Kidney (tissue), 14 donors: ENCODE data around the gene LRIT1. TPM values are rescaled to one million over a fixed set of nuclear protein-coding genes. Genes with fewer than 3 reads are reported as not detected.

Source experiments
- DNase-seq, 5 donors: peaks; one replicate each; pipeline ENCODE4 v3.0.0-alpha.2; 2013 to 2020
- FAIRE-seq: peaks from 2 replicates; lab custom pipeline; 2012; peaks lifted over from hg19 to GRCh38; lab: Jason Lieb, UNC
- H3K27ac ChIP-seq, 2 donors: one replicate each; pipeline ENCODE4 v1.7.0; 2013; ENCODE audit warnings: low read depth in 2 of 2, low read length in 2 of 2, inconsistent platforms in 1 of 2
- H3K27me3 ChIP-seq: one replicate; pipeline ENCODE4 v1.7.1; 2013; ENCODE audit warnings: low read length, inconsistent platforms; ENCODE audit not compliant: control insufficient read depth, insufficient read depth
- H3K36me3 ChIP-seq, 3 donors: one replicate each; pipeline versions ENCODE4 v1.7.0 to v1.7.1; 2013; ENCODE audit warnings: low read length in 3 of 3, control low read depth in 1 of 3, inconsistent platforms in 1 of 3; ENCODE audit not compliant: insufficient read depth in 3 of 3, control insufficient read depth in 2 of 3
- H3K4me1 ChIP-seq, 3 donors: one replicate each; pipeline versions ENCODE4 v1.7.0 to v1.7.1; 2013; ENCODE audit warnings: low read length in 3 of 3, inconsistent platforms in 1 of 3, low read depth in 1 of 3; ENCODE audit not compliant: control insufficient read depth in 2 of 3, insufficient read depth in 2 of 3
- H3K4me3 ChIP-seq, 3 donors: one replicate each; pipeline versions ENCODE4 v1.7.0 to v1.8.1; 2013; ENCODE audit warnings: low read length in 3 of 3, control low read depth in 1 of 3, inconsistent platforms in 1 of 3
- H3K9ac ChIP-seq, 3 donors: one replicate each; pipeline versions ENCODE4 v1.7.0 to v1.7.1; 2013; ENCODE audit warnings: low read length in 3 of 3, control low read depth in 1 of 3, inconsistent platforms in 1 of 3
- H3K9me3 ChIP-seq, 3 donors: one replicate each; pipeline versions ENCODE4 v1.7.0 to v1.7.1; 2013; ENCODE audit warnings: low read length in 3 of 3, control low read depth in 1 of 3, inconsistent platforms in 1 of 3; ENCODE audit not compliant: control insufficient read depth in 2 of 3, insufficient read depth in 1 of 3
- CTCF ChIP-seq: IDR thresholded peaks from 3 replicates; pipeline ENCODE4 v1.5.1; 2012; ENCODE audit warnings: mild to moderate bottlenecking, moderate library complexity, borderline replicate concordance; ENCODE audit not compliant: insufficient read depth; ENCODE audit errors: extremely low read depth
- intact Hi-C: fragments of 100-400 bp; cut with DNase I; formaldehyde crosslinking; loops from one replicate; pipeline ENCODE4 v1.11.1; 2022
- polyA plus RNA-seq: library from polyadenylated mRNA; stranded (reverse); fragments of 350-450 nt; fragmentation: Illumina TruSeq; extraction: RNeasy Lipid Tissue Mini Kit (QIAGEN cat#74804); gene quantifications from one replicate; pipeline ENCODE4 v1.2.3, GENCODE V29; 2014; ENCODE audit warnings: low read depth, low replicate concordance; ENCODE audit not compliant: insufficient read depth
- total RNA-seq: library from RNA; stranded (reverse); fragmentation: NEBNext Ultra II Directional; extraction: Animal tissue kit (Norgen Biotek cat#: 25700); gene quantifications from one replicate; pipeline ENCODE4 v1.2.1, GENCODE V29; 2021
- donor health status: control.
- donor health status: control.
- donor health status: control.
- donor health status: control.
- donor health status: control.
- donor health status: DM: yes; HTN: yes; CAD: no.
- donor health status: Normal renal cell carcinoma (clear cell type).

LRIT1 gene
- total and polyA plus RNA-seq, 2 donors from 2014 or later, result not detected

- Histone ChIP-seq H3K4me3 (no peak overlapping the region), H3K36me3 (no peaks in the 10 kb centered on the region), H3K4me1 (no peaks in the 10 kb centered on the region), H3K9me3 (no peaks in the 10 kb centered on the region), H3K27ac (no peak overlapping the region), H3K27me3 (no peaks in the 10 kb centered on the region), H3K9ac (no peak overlapping the region)
- no peak for FAIRE-seq
- TF ChIP-seq CTCF, result no peak
- intact Hi-C loops, result no loop called here
- DNase-seq, result no peak
Measured at GRCh38 chr10:84230359-84230758, 11.0 kb downstream of the LRIT1 start.

GRCh38 chr10:84227810-84228209, 13.5 kb downstream of the LRIT1 start:
- H3K4me1 ChIP-seq, result no peaks in the 10 kb centered on the region
- DNase-seq (no peak), FAIRE-seq (no peak)
- intact Hi-C loops, result no loop called here
- TF ChIP-seq CTCF, result no peak
- H3K36me3 ChIP-seq, result no peaks in the 10 kb centered on the region
- H3K27me3 ChIP-seq, result no peaks in the 10 kb centered on the region
- H3K27ac ChIP-seq, result no peak overlapping the region
- no peak overlapping the region for H3K9ac ChIP-seq
- no peaks in the 10 kb centered on the region for H3K9me3 ChIP-seq
- H3K4me3 ChIP-seq, result no peak overlapping the region

GRCh38 chr10:84226616-84227015, 14.7 kb downstream of the LRIT1 start:
- H3K9ac ChIP-seq, result no peak overlapping the region
- no peak for TF ChIP-seq CTCF
- no peak for FAIRE-seq
- H3K9me3 ChIP-seq, result no peaks in the 10 kb centered on the region
- no peaks in the 10 kb centered on the region for H3K4me1 ChIP-seq
- H3K36me3 ChIP-seq, result no peaks in the 10 kb centered on the region
- H3K27ac ChIP-seq, result no peak overlapping the region
- no peak for DNase-seq
- intact Hi-C loops, result no loop called here
- no peaks in the 10 kb centered on the region for H3K27me3 ChIP-seq
- no peak overlapping the region for H3K4me3 ChIP-seq
